ENCODE results near the gene NACC2. TPM values are rescaled to one million over a fixed set of nuclear protein-coding genes. Genes with fewer than 3 reads are reported as not detected.
A peak's percentile ranks its signal among the peaks of the same experiment; 100 is the strongest.

The NACC2 gene
- total RNA-seq, 1 experiment from 2014 or later: 22.0 TPM

DNA sequence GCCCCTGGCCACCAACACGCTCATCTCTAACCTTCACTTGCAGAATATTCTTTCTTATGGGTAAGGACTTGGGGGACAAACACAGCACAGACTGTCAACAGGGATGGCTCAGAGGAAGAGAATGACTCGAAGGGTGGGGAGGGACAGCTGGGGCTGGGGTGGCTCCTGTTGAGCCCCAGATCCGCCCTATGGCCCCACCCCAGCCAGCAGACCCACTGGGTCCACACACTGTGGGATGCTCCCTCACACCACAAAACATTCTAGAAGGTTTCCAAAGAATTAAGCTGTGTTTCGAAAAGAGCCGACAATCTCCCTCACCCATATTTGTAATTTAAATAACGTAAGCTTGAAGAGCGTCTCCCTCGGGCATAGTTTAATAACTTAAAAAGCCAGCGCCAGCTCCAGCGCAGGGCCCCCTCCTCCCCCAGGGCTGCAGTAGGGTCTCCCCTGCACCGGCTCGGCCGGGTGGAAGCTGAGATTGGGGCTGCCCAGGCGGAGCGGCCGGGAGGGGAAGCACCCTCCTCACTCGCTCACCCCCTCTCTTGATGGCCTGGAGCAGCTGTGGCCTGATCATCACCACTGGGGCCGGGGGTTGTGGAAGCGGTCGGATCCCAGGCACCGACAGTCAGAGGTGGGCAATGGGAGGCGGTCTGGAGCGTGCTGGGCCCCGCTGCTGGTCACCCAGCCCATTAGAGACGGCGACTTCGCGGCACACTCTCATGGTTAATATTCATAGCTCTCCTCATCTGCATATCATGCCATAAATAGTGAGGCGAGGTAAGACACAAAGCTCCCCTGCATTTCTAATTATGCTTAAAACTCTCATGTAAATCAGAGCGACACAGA lies 37.6 kb downstream of the NACC2 start:
- peak in 1 of 2 experiments; percentile 22 for DNase-seq
- H3K9me3 ChIP-seq: no peaks in the 10 kb centered on the region
- no peaks in the 10 kb centered on the region for H3K27me3 ChIP-seq (replicated peaks; ENCODE audit: control insufficient read depth, insufficient read depth, low read length)
- H3K36me3 ChIP-seq (ENCODE audit: control insufficient read depth, insufficient read depth, low read length): no peaks in the 10 kb centered on the region
- H3K4me1 ChIP-seq: peaks cover 19% of the 10 kb centered on the region
- Mint-ChIP-seq H3K4me3 (ENCODE audit: unreplicated experiment) (no peak overlapping the region), H3K27me3 (ENCODE audit: insufficient read depth, unreplicated experiment) (no peaks in the 10 kb centered on the region), H3K27ac (ENCODE audit: unreplicated experiment) (no peak overlapping the region), H3K9me3 (ENCODE audit: unreplicated experiment) (no peaks in the 10 kb centered on the region), H3K4me1 (ENCODE audit: low read depth, unreplicated experiment) (no peaks in the 10 kb centered on the region), H3K36me3 (ENCODE audit: insufficient read depth, unreplicated experiment) (peaks cover 10% of the 10 kb centered on the region)
- CTCF ChIA-PET: no interaction called here
- intact Hi-C loops (cut with micrococcal nuclease; ENCODE audit: unreplicated experiment): no loop called here
- no TSS peak for BruUV-seq (replicated peaks)
- POLR2A ChIA-PET: no interaction called here
- TF ChIP-seq, protein P1, sequence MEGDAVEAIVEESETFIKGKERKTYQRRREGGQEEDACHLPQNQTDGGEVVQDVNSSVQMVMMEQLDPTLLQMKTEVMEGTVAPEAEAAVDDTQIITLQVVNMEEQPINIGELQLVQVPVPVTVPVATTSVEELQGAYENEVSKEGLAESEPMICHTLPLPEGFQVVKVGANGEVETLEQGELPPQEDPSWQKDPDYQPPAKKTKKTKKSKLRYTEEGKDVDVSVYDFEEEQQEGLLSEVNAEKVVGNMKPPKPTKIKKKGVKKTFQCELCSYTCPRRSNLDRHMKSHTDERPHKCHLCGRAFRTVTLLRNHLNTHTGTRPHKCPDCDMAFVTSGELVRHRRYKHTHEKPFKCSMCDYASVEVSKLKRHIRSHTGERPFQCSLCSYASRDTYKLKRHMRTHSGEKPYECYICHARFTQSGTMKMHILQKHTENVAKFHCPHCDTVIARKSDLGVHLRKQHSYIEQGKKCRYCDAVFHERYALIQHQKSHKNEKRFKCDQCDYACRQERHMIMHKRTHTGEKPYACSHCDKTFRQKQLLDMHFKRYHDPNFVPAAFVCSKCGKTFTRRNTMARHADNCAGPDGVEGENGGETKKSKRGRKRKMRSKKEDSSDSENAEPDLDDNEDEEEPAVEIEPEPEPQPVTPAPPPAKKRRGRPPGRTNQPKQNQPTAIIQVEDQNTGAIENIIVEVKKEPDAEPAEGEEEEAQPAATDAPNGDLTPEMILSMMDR (IDR thresholded peaks at IDR 0.05; ENCODE audit: insufficient read depth in 1 of 2, low read depth in 1 of 2, low read length in 1 of 2, severe bottlenecking in 1 of 2, unreplicated experiment in 1 of 2): no peak
- no peak overlapping the region for H3K4me3 ChIP-seq (ENCODE audit: low read depth, low read length)

DNA sequence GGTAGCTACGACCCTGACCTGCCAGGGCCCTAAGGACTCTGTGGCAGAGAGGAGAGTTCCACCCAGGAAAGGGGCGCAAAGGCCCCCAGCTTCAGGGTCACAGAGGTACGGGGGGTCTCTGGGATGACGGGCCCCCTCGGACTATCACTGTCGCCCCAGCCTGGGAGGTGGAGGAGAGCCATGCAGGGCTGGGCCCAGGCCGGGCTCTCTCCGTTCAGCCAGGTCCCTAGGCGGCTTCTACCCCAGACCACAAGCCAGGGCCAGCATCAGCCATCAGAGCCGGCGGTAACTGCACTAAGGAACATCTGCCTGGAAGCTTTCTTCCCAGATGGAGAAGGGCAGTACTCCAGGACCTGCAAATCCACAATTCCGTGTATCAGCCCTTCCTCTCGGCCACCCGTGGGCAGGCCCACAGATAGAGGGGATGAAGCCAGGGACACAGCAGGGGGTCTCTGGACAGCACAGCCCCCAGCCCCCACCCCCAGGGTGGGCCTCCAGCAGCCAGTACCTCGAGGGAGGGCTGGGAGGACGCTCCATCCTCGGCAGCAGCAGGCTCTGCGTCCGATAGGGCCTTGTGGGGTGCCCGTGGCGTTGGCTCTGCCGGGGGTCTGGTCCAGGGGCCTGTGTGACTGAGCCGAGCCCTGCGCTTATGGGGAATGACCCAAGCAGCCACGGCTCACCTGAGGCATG lies 38.4 kb downstream of the NACC2 start:
- no TSS peak for BruUV-seq (replicated peaks)
- CTCF ChIA-PET: interaction anchor here (0.6 kb wide), 1 partner anchor 15 kb away, joined by 3 read pairs; no protein-coding TSS in a partner anchor
- H3K4me1 ChIP-seq: peaks cover 24% of the 10 kb centered on the region

More for the DNA sequence above, 38.4 kb downstream of the NACC2 start:
- TF ChIP-seq, protein P1 (IDR thresholded peaks at IDR 0.05; ENCODE audit: insufficient read depth in 1 of 2, low read depth in 1 of 2, low read length in 1 of 2, severe bottlenecking in 1 of 2, unreplicated experiment in 1 of 2): no peak
- H3K4me3 Mint-ChIP-seq (ENCODE audit: unreplicated experiment): no peak overlapping the region
- no peaks in the 10 kb centered on the region for H3K9me3 Mint-ChIP-seq (ENCODE audit: unreplicated experiment)
- no peaks in the 10 kb centered on the region for H3K27me3 ChIP-seq (replicated peaks; ENCODE audit: control insufficient read depth, insufficient read depth, low read length)
- POLR2A ChIA-PET: no interaction called here
- H3K9me3 ChIP-seq: no peaks in the 10 kb centered on the region
- no peak for DNase-seq
- peaks cover 7% of the 10 kb centered on the region for H3K36me3 Mint-ChIP-seq (ENCODE audit: insufficient read depth, unreplicated experiment)
- no peaks in the 10 kb centered on the region for H3K4me1 Mint-ChIP-seq (ENCODE audit: low read depth, unreplicated experiment)
- H3K4me3 ChIP-seq (ENCODE audit: low read depth, low read length): no peak overlapping the region
- no peaks in the 10 kb centered on the region for H3K36me3 ChIP-seq (ENCODE audit: control insufficient read depth, insufficient read depth, low read length)
- H3K27me3 Mint-ChIP-seq (ENCODE audit: insufficient read depth, unreplicated experiment): no peaks in the 10 kb centered on the region
- intact Hi-C loops (cut with micrococcal nuclease; ENCODE audit: unreplicated experiment): no loop called here
- H3K27ac Mint-ChIP-seq (ENCODE audit: unreplicated experiment): no peak overlapping the region

All from Caco-2 (cell line).